GM21390 (cell line): Measurements from ENCODE around the gene ACOXL.

Source experiments
- ATAC-seq: cut with Tn5 transposase; IDR thresholded peaks from one replicate; pipeline ENCODE4 v1.9.1; 2021; ENCODE audit not compliant: unreplicated experiment

Gene ACOXL

DNA sequence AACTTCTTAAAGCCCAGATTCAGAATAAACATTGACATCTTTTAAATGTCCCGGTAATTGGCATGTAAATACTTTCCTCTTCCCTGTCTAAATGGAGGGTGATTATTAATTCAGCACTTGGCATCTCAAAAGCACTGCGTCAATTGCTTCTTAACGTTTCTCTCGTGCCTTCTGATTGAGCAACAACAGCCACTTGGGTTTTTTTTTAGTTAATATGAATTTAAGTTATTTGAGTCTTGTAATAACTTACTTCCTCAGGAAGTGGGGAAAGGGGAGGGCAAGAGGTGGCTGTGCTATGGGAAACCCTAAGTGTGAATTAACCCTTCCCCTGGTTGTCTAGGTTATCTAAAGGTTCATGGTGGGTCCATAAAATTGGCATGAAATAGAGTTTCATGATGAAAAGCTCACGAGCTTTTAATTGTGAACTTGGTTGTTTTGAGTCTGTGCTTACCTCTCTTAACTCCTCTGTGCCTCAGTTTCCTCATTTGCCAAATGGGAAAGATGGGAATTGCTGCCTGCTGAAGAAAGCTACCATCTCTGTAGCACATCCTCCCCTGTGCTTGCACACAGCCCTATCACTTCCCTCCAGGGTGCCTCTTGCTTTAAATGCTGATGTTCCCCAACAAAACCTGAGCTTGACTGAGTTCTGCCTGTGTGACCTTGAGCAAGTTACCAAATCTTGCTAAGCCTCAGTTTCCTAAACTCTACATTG is 262.0 kb downstream of the ACOXL start:
- ATAC-seq: no peak

- ATAC-seq: no peak
Observed at GRCh38 chr2:110995911-110996310, 263.5 kb downstream of the ACOXL start.

DNA sequence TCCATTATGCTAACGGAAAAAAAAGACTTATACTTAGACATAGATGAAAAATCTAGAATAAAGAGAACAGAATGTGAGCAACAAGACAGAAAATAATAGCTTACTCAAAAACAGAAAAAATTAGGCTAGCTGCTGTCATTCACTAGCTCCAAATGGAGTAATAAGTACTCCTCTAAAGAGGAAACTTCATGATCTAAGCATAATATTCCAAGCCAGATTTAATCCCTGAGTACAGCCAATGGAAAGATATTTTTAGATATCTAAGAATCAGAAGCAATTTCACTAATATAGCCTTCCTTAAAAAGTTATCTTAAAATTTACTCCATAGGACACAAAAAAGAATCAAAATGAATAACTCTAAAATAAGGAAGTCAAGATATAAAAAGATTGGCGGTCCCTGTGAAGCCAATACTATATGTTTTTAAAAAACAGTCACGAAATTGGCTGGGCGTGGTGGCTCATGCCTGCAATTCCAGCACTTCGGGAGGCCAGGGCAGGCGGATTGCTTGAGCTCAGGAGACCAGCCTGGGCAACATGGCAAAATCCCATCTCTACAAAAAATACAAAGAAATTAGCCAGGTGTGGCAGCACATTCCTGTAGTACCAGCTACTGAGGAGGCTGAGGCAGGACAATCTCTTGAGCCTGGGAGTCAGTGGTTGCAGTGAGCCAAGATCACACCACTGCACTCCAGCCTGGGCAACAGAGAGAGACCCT is 265.1 kb downstream of the ACOXL start:
- ATAC-seq: no peak

- no peak for ATAC-seq
Observed at GRCh38 chr2:110998311-110998710, 265.9 kb downstream of the ACOXL start.

DNA sequence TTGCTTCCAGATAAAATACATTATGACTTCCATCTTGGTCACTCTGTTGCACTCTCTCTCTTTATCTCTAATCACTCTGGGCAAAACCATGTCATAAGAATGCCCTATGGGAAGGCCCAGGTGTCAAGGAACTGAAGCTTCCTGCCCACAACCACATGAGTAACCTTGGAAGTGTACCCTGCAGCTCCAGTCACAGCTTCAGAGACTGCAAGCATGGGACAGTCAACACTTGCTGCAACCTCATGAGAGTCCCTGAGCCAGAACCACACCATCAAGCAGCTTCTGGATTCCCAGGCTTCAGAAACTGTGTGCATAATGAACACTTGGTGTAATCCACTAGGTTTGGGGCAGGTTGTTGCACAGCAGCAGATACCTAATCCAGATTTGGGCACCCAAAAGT is 267.3 kb downstream of the ACOXL start:
- no peak for ATAC-seq

GRCh38 chr2:111005307-111005706 is 272.9 kb downstream of the ACOXL start:
- ATAC-seq: no peak

GRCh38 chr2:111005821-111006220 is 273.4 kb downstream of the ACOXL start:
- no peak for ATAC-seq

DNA sequence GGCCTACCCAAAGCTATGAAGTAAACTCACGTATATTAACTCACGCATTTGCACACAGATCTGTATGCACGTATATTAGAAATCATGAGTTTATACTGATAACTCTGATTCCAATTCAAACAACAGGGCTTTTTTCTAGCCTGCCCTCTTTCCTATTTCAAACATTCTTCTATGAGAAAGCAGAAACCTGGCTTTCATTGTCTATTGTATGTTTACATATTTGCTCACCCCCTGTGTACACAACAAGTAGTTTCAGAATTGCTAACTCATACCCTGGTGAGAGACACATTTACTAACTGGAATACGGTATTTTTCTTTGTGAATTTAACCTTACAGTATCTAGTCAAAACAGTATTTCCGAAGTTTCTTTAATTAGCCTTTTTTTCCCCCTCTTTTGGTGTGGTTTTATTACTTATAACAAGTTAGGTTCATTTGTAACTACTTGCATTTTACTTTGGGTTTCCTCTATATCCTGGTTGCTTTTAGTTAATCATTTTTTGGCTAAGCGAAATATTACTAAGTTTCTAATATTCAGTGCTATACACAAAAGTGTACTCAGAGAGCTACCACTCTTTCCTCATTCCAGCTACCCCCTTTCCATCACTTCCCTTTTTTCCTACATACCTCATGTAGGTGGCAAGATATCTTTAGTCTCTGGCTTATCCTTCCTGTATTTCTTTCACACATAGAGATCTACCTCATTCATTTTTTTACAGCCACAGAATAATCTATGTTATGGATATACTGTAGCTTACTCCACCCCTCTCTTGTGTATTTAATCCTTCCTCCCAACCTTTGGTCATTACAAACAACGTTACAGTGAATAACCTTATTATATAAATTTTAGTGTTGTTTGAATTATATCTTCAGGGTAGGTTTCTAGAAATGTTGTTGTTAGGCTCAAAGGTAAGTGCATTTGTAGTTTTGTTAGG is 275.6 kb downstream of the ACOXL start:
- ATAC-seq: no peak

DNA sequence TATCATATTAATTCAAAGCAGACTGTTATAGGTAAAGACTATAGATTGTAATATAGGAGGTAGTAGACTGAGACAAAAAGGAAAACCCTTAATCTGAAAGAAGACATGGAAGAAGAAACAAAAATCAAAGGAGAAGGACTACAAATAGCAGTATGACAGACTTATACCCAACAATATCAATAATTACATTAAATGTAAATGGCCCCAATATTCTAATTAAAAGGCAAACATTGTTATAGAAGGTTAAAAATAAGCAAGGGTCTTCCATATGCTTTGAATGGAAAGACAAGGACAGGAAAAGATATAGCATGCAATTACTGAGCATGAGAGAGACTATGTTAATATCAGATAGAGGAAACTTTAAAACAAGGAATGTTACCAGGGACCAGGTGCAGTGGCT is 278.8 kb downstream of the ACOXL start:
- no peak for ATAC-seq

DNA sequence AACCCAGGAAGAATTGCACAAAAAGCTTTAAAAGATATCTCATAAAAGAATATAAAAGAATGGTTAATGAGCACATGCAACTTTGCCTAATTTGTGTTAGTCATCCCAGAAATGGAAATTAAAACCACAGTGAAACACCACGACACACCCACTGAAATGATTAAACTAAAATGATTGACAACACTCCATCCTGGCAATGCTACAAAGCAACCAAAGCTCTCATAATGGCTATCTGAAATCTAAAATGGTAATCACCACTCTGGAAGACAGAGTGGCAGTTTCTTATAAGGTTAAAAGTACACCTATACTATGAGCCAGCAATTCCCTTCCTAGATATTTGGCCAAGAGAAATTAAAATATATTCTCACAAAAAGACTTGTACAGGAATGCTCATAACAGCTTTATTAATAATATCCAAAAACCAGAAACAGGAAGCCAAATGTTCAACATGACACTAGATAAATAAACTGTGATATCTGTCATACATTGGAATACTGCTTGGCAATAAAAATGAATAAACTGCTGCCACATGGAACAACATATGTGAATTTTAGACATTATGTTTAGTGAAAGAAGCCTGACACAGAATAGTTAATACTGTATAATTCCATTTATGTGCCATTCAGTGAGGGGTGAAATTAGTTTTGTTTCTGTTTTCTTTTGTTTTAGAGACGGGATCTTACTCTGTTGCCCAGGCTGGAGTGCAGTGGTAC is 283.1 kb downstream of the ACOXL start:
- no peak for ATAC-seq

DNA sequence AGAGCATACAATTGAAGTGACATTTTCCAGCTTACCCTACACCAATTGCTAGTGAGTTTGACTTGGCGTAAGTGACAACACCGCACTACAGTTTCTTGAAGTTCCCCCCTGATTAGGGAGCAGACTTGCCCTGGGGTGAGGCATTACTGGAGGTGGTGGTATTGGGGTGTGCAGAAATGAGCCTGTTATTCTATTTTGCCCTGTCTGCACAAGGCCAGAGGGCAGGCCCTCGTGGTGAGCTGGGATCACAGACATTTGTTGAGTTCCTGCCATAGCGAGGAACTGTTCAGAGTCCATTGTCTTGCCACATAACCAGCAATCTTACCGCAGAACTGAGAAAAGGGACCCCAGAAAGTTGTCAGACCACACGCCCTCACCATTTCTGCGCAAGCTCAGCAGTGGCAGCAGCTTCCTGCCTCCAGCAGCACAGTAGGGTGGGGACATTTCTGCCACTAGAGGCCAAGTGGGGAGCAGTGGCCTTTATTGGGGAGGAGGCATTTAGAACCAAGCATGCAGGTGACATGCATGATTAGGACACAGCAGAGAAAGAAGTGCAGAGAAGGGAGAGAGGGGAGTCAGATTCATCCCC is 284.8 kb downstream of the ACOXL start:
- no peak for ATAC-seq

GRCh38 chr2:111017909-111018308 is 285.5 kb downstream of the ACOXL start:
- no peak for ATAC-seq

DNA sequence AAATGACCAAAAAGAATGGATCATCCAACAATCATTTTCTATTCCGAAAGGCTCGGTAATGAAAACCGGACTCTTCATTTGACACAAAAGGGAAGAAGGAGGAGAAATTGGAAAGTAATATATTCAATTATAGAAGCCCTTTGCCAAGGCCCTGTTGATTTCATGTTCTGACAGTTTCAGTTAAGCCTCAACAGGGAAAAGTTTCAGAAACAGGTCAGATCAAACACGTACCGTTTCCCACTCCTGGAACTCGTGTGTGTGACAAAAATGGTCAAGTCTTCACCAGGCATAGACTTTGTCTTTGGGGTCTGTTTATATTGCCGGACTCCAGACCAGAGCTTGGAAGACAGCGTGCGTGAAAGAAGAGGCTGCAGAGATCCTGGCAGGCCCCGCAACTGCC is 287.0 kb downstream of the ACOXL start:
- ATAC-seq: no peak

GRCh38 chr2:111022633-111023032 is 290.3 kb downstream of the ACOXL start:
- ATAC-seq: no peak

GRCh38 chr2:111024496-111024895 is 292.1 kb downstream of the ACOXL start:
- ATAC-seq: no peak

DNA sequence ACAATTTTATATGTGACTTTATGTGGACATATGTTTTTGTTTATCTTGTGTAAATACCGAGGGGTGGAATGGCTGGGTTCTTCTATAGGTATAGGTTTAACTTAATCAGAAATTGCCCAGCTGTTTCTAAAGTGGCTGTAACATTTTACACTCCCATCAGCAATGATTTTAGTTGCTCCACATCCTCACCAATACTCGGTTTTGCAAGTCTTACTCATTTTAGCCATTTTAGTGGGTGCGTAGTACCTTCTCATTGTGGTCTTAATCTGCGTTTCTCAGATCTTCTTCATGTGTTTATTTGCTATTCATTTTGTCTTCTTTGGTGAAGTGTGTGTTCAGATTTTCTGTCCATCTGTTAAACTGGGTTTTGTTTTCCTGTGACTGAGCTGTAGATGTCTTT is 292.9 kb downstream of the ACOXL start:
- no peak for ATAC-seq

DNA sequence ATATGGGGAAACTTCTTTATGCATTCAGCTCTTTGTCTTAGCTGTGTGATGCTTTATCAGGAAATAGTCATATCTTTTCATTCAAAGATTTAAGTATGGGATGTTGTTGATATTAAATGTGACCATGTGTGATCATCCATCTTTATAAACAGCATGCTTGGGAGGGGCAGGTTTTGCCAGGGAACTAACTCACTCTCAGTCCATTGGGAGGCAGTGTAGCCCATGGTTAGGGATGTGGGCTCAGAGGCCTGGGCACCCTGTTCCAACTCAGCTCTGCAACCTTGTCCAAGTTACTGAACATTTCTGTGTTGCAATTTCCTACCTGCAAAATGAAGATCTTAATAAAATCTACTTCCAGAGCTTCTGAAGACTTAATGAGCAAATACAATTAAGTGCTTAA is 296.3 kb downstream of the ACOXL start:
- ATAC-seq: no peak

DNA sequence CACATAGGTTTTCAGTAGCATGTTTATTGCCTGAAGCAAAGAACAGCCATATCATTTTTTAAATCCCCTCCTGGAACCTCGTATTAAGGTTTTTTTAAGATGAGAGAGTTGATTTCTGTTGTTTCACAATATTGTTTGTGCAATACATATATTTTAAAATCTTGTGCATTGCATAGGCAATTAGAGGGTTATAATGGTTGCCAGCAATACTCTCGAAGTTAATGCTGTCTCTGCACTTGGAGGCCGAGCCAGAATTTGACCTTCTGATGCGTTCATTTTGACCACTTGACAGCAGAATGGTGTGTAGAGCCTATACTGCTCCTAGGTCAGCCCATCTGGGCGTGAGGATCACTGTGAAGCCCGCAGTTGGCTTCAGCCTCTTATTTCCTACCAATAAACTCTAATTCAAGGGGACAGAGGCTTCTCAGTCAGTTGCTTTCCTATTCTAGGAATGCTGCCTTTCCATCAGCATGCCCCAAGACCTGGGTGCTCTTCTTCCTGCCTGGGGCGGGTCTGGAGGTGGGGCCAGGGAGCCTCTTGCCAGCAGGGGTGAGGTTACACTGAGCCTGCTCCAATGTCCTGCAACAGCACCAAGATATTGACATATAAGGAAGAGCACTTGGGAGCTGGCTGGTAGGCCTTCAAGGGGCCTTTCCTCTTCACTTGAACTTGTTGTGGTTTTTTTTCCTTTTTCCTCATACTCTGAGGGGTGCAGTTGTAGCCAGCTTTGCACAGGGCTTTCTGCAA is 297.0 kb downstream of the ACOXL start:
- no peak for ATAC-seq

DNA sequence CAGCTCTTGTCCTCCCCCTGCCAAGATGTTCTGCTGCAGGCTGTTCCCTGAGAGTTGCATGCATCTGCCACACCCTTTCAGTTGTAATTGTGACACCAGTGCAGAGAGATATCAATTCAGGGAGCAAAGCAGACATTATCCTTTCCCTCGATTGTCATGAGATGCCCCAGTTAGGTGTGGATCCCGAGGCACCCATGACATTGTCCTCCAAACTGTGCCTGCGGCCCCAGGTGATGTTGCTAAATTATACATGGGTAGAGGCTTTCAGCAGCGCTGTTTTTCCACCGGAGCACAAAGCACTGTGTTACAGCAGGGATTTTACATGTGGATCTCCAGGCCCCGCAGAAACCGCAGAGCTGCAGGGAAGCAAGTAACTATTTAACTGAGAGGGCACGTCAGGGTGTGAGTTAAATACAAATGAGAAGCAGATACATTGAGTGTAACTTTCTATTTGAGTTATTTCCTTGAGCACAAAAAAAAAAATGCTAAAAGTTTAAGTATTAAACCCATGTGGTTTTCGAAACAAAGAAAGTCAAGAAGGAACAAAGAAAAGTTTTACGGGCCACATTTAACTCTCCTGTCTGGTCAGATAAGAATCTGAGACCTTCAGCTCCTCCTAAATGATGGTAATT is 298.0 kb downstream of the ACOXL start:
- peak; percentile 66 for ATAC-seq
